Stimulated activated CD4-positive, alpha-beta T cell treated with anti-CD3 and anti-CD28 coated beads, Interleukin-1b, Interleukin-23, amount 100 ng/mL, for 1 hour (primary cell): ENCODE measurements around the gene TBC1D22A.
"Not testable (repeated sequence)": the region's sequence is repeated elsewhere in the genome, so short reads cannot be mapped to it uniquely, and the experiment has no call there.

ENCODE experiments used
- DNase-seq, 2 donors: peaks; one replicate each; pipeline ENCODE4 v3.0.0-alpha.2; 2020; ENCODE audit warnings: low read depth in 2 of 2

The TBC1D22A gene

DNA sequence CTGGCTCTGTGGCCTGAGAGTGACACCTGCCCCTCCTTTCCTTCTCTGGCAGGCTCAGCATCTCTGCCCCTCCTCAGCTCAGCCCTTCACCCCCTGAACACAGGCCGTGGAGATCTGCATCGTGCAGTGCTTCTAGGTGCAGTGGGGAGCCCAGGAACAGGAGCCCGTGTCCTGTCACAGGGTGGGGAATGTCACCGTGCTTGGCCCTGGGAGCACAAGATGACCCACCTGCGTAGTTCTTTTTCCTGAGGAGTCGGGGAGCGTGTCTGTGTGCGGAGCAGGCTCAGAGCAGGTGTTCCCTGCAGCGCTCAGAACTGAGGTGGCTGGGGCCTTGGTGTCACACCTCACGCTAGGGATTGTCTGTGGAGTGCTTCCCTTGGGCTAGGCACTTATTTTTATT is 10.6 kb downstream of the TBC1D22A start:
- DNase-seq: no peak

DNA sequence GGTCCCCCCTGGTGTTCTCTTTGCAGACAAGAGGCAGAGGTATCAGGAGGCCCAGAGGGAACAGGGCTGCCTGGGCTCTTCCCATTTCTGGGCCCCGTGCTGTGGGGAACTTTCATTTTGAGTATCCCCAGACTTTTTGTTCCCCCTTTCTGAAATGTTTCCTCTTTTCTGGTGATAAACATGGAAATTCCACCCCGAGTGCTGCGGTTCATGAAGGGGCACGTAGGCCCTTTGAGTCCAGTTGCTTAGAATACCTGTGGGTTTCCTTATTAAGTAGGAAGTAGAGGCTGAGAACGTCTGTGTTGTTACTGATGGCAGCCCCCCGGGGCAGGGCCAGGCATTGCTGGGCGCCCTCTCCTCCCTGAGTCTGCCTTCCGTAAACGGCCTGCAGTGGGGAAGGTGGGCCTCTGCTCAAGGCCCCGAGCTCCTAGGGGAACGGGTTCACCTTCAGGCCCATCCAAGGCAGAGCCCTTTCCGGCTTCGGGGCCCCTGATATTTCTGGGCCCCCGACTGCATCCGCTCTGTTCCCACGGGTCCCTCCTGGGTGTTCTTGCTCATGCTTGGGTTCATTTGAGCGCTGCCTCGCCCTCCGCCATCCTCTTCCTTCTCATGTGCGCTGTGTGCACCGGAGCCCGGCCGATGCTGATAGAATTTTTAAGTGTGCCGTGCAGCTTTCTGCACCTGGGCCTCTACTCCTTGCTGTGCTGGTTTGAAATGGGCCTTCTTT is 12.0 kb downstream of the TBC1D22A start:
- DNase-seq: no peak

DNA sequence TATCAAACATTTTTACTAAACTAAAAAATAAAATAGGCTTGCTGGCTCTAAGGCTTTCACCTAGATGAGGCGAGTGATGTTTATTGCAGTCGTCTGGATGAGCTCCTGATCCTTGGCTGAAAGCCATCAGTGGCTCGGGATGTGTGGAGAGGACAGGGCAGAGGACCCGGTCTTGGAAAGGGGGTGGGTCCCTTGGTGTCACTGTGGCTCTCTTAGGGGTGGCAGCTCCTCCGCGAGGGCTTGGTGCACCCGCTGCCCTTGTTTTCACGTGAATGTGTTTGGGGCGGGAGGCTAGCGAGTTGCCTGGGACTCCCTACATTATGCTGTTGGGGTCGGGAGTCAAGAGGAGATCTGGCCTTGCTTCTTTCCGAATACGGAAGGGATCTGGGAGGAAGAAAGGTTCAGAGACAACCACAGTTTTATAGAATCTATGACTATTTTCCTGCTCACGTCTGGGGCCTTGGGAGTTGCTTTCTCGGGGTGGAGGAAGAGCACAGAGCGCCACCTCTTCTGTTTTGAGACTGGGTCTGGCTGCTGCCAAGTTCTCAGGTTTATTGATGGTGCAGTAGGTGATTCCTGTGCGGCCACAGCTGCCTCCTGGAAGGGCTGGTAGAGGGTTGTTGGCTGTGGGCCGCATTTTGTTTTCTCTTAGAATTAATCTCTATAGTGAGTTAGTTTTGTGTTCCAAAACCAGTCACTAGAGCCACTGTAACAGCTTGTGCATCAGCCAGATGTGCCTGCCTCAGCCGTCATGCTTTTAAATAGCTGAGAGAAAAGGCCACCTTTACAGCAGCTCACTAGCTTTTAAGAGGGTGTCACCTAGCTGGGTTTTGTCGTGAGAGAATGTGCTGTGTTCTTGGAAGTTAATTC is 12.8 kb downstream of the TBC1D22A start:
- no peak for DNase-seq

DNA sequence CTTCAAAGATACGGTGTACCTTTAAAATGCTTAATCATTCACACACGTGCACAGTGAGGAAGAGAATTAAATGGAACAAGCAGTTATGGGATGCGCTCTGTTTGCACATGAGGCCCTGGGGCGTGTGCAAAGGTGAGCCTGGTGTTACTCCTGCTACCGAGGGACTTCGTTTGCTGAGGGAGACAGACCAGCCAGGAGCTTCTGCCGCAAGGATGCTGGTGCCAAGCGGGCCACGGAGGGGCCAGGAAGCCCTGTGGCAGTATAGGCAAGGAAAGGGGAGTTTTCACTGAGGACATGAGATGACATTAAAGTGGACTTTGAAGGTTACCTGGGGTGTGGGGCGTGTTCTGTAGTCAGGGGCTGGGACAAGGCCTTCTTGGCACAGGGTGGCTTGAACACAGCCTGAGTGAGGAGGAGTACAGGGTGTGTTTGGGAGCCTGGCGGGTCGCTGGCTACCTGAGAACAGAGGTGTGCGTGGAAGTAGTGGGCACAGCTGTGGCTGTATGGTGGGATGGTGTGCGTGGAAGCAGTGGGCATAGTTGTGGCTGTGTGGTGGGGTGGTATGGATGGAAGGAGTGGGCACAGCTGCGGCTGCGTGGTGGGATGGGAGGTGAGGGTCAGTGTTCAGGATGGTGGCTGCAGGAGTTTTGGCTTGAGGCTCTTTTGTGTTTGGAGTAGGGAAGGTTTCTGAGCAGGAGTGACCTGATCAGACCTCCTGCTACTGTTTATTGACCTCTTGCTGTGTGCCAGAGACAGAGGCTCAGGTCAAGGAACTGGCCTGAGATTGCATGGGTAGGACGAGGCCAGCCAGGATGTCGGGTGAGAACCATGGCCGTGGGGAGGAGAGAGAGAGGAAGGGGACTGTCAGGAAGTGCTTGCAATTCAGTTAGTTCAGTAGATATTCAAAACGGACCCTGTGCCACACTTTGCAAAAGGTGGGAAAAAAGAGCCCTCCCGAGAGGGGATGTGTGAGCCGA is 13.7 kb downstream of the TBC1D22A start:
- DNase-seq: no peak

DNA sequence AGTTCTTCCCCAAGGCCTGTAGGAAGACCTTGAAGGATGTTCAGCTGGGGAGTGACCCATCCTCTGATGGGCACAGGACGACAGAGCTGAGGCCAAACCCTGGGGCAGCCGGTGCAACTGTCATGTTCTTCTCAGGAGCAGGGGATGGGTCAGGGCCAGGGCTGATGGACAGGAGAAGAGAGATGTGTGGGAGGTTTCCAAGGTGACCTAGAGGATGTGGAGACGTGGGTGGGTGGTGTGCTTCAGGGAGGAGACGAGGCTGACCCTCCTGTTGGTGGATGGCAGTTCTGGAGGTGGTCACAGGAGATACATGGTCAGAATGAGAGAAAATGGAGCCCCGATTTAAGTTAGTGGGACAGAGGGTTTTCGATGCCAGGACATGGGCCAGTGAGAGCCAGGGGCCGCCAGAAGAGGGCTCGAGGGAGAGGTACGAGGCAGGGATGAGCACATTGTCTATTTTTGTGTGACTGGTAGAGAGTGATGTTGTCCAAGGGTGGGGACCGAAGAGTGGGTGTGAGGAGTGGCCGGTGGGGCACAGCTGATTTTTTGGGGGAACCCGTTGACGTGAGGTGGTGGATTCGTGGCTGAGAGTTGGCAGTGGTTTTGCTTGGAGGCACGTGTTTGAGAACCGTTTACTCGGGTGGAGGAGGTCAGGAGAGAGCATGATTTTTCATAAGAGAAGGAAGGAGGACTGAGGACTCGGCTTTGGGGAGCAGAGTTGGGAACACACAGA is 14.6 kb downstream of the TBC1D22A start:
- DNase-seq: no peak

DNA sequence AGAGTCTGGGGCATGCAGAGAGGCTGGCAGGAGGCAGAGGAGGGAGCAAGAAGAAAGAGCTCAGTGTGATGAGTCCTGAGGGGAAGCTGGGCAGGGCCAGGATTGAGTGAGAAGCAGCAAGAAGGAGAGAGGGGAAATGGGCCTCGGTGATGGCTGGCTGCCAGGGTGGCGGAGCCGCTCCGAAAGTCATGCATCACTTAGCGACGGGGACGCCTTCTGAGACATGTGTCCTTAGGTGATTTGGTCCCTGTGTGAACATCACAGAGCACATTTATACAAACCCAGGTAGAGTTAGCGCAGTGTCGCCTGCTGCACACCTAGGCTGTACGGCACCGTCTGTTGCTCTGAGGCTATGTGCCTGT is 15.1 kb downstream of the TBC1D22A start:
- DNase-seq: no peak

DNA sequence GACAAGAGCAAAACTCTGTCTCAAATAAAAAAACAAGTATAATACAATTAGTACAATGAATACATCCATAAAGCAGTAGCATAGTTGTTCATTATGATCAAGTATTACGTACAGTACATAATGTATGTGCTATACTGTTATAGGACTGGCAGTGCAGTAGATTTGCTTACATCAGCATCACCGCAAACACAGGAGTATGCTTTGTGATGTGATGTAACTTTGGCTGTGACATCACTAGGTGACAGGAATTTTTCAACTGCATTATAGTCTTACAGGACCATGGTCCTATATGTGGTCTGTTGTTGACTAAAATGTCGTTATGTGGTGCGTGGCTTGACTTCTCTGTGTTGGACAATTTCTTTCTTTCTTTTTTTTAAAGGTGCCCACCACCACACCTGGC is 16.6 kb downstream of the TBC1D22A start:
- DNase-seq: no peak

DNA sequence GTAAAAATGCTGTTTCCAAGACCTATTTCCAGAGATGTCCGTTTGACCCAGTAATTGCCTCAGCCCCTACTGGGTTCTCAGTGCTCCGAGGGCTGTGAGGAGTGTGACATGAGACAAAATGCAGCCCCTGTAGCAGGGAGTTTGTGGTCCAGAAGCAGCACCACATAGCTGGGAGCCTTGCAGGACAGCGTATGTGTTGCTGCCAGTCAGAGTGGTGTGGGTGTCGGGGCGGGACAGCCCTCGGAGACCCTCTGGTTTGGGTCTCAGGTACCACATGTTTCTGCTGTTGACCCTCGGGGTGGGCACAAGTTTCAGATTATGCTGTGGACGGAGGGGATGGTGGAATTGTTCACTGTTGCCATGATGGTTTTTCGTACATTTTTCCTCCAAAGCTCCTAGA is 17.2 kb downstream of the TBC1D22A start:
- DNase-seq: no peak

DNA sequence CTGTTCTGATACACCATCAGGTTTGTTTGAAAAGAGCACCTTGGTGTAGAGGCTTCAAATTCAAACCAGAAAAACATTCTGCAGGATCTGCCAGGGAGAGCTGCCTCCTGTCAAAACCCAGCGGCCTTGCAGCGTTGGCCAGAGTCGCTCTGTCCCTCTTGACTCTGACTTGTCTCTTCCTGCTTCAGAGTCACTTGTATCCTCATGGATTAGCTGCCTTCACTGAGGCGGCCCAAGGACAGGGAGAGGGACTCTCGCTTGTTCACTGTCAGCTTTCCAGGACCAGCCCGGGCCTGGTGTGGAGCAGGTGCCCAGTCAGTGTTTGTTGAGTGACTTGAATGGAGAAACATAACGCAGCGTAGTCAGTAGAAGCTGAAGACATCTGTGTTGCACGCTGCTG is 18.0 kb downstream of the TBC1D22A start:
- DNase-seq: no peak

DNA sequence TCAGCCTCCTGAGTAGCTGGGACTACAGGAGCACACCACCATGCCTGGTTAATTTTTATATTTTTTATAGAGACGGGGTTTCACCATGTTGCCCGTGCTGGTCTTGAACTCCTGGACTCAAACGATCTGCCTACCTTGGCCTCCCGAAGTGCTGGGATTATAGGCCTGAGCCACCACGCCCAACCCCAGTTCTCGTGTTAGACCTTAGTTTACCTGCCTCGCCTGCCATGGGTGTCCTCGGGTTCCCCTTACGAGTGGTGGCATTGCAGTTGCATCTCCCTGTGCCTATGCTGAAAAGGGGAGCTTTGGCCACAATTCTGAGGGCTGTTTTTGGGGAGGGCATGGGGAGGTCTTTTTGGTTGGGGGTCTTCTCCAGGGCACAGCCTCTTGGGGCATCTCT is 18.8 kb downstream of the TBC1D22A start:
- DNase-seq: no peak

DNA sequence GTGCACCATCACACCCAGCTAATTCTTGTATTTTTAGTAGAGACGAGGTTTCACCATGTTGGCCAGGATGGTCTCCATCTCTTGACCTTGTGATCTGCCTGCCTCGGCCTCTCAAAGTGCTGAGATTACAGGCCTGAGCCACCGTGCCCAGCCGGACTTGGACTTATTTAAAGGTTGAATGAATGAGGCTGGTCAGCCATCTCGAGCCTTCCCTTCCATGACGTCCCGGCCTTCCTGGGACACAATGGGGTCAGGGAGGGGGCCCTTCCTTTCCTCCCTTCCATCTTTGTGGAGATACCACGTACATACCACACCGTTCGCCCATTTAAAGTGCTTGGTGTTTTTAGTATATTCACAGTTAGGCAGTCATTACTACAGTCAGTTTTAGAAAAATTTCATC is 19.8 kb downstream of the TBC1D22A start:
- not testable (repeated sequence) for DNase-seq

DNA sequence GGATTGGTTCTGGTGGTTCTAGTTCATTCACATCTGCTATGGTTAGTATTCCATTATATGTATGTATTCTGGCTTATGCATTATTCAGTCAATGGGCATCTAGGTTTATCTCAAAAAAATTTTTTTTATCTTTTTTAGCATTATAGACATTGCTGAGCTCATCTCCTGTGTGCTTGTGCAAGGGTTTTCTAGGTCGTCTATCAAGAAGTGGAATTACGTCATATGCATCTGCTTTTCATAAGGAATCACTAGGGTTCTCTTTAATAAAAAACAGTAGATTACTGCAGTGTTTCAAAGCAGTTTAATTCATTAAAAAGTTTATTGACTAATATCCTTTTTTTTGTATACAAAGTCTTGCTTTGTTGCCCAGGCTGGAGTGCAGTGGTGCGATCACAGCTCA is 21.3 kb downstream of the TBC1D22A start:
- DNase-seq: no peak

DNA sequence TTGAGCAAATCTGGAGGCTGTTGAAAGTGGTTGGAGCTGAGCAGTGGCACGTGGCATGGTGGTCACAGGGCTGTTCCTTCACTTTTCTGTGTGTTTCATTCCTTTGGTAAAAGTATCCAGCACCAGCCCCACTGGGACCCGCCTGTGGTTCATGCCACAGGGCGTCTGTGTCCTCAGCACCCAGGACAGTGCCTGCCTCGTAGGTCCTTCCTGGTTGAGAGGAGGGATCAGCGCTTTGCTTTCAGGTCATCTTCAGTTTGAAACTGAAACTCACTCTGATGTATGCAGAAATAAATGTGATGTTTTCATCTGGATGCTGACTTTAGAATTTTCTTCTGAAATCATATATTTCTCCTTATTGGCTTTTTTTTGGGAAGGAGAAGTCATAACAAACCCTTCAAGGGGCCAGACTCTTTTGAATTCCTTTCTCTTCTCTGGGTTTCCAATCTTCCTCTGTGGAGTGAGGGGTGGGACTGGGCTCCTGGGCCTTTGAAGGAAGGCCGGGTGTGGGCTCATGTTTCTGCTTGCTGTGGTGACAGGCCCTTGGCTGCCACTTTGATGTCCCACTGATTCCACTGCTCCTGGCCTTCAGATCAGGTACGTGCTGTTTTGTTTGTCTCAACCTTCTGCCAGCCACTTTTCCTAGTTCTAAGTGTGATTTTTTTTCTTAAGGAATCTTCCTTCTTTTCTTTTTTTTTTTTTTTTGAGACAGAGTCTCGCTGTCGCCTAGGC is 26.2 kb downstream of the TBC1D22A start:
- DNase-seq: no peak

DNA sequence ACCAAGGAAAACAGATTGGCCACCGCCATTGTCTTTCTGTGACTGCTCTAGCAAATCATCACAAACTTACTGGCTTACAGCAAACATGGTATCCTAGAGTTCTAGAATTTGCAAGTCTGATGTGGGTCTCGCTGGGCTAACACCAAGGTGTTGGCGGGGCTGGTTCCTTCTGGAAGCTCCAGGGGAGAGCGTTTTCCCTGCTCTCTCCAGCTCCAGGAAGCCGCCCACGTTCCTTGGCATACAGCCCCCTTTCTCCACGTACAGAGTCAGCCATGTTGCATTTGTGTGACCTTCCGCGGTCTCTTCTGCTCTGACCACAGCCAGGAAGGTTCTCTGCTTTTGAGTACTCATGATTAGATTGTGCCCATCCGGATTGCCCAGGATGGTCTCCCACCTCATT is 27.5 kb downstream of the TBC1D22A start:
- no peak for DNase-seq

DNA sequence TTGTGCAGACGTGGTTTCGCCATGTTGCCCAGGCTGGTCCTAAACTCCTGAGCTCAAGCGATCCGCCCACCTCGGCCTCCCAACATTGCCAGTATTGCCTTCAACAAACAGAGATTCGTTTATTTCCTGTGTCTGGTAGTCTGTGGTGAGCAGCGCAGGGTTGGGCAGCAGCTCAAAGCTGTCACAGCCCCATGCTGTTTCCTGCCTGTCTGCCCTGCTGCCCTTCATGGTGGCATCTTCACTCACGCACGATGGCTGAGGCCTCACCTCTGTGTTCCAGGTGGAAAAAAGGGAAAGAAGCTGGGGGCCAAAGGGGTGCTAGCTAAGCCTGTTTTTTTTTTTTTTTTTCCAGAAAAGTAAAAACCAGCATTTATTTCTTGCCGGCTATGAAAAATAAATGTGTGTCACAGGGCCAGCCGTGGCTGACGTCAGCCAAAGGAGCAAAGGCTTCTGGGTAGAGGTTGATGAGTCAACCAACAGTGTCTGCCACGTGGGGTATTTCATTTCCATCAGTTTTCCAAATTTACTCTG is 28.8 kb downstream of the TBC1D22A start:
- peak; percentile 49 to 52 for DNase-seq

DNA sequence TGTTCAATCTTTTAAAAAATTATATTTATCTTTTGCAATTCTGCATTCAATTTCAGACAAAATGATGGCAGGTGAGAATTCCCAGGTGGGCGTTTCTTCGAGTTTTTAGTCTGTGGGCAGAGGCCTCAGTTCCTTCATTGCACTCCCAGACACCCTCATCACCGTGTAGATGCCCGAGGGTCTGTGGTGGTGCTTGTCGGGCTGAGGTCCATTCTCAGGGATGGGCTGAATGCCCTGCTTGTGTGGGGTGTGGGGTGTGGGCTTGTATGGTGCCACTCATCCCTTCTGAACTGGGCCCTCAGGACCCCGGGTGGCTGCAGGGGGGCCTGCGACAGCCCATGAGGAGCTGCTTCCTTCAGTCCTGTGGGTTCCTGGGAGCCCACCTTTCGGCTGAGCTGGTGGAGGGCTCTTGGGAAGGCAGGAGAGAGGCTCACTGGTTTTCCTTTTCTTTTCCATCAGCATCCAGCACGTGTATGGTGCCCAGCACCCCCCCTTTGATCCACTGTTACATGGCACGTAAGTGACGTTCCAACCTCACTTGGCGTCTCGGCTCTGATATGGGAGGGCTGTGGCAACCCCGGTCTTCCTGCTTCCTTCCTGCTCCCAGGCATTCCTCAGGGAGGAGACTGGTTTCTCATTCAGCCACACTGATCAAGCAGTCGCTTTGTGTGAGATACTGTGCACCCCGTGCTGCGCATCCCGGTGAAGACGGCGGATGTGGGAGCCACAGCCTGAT is 29.8 kb downstream of the TBC1D22A start:
- DNase-seq: no peak

DNA sequence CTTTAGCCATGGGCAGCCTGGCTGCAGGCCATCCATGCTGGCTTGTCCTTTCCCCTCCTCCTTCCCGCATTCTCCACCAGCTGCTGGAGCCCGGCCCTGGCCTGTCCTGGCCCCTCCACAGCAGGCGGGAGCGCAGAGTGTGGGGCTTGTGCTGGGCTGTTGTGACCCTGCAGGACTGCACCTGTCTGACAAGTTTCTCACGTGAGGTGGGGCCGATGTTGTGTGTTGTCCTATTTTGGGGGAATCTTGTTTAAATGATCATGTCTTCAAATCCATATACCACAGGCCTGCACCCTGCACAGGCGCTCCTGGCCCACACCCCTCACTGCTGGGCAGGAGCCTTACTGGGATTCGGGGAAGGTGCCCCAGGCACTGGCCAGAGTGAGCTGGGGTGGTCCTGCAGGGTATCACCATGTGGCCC is 30.4 kb downstream of the TBC1D22A start:
- DNase-seq: no peak

DNA sequence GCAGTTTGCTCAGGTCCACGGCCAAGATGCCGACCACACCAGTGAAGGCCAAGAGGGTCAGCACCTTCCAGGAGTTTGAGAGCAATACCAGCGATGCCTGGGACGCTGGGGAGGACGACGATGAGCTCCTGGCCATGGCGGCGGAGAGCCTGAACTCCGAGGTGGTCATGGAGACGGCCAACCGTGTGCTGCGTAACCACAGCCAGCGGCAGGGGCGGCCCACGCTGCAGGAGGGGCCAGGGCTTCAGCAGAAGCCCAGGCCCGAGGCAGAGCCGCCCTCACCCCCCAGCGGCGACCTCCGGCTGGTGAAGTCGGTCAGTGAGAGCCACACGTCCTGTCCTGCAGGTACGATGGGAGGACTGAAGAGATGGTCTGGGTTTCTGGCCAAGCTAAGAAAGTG is 31.0 kb downstream of the TBC1D22A start:
- DNase-seq: no peak

DNA sequence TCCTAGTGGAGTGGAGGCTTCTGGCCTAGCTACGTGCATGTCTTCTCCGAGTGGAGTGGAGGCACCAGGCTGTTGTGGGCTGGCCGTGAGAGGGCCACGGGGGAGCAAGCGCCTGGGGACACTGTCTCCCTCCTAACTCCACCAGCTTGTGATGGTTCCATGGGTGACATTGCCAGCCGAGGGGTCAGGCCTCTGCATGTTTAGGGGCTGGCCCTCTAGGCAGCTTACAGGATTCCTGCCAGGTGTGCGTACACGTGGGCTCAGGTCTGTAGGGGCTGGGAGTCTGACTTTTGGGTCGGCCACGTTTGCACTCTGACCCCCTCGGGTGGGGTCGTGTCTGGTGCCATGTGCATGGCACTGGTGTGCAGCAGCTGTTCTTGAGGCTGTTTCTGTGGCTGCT is 31.6 kb downstream of the TBC1D22A start:
- no peak for DNase-seq

DNA sequence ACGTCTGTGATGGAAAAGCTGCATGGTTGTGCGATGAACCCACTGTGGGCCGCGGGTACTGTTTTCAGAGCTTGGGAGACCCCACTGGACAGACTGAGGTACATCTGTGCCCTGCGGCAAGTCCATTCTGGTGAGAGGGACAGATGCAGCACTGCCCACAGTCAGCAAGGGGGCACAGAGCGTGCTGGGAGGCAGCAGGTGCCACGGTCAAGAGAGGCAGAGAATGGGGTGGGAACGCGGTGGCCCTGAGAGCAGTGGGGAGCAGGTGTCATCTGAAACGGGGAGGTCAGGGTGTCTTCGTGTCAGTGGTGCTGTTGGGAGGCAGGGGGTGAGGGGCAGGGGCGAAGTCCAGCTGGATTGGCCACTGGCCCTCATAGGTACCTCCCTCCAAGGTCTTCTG is 32.0 kb downstream of the TBC1D22A start:
- no peak for DNase-seq
